Measurements from ENCODE around the gene RERE. TPM values are rescaled to one million over a fixed set of nuclear protein-coding genes. Genes with fewer than 3 reads are reported as not detected.

The RERE gene
- total and polyA plus RNA-seq, 12 donors, result 46.5 to 163 (median 139) TPM

DNA sequence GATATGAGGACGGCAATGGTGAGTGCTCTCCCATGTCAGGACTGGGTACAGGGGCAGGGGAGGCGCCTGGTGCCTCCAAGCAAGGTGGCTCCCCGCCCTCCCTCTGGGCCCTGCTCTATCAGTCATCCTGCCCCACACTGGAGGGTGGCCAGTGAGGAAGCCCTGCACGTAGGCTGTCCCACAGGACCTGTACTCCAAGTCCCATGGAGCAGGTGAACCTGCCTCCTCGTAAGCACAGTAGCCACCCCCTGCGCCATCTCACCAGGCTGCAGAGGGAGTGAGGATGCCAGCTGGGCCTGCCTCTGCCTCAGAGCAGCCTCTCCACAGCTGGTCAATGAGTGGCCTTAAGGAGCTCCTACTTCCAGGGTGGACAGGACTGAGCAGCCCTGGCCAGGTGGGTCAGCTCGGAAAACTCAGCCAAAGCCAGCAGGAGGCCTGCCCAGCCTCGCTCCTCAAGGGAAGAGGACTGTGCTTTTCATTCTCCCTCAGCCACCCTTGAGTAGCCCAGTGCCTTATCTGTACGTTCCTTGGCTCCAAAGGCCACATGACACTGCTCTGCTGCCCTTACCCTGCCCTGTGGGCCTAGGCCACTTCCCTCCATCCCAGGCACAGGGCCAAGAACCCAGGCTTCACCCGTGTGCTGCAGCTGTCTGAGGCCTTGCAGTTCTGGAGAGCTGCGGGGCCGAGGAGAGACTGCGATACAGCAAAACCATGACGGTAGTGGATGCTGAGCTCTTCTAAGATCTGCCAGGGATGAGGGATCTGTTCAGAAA, 459.9 kb downstream of the RERE start:
- Histone ChIP-seq H3K4me3 (no peak overlapping the region), H3K27ac (peak overlapping the region; percentile 18 to 93 (median 40)), H3K27me3 (no peaks in the 10 kb centered on the region), H3K9me3 (no peaks in the 10 kb centered on the region), H3K36me3 (peaks cover 0 to 97% (median 76%) of the 10 kb centered on the region in 9 donors), H3K4me1 (peaks cover 21 to 59% (median 44%) of the 10 kb centered on the region in 9 donors)
- ATAC-seq (peak in 4 of 8 donors; percentile 4 to 25 (median 10)), DNase-seq (no peak)
- intact Hi-C loops (cut with DNase I), result loop anchor here in 3 of 10 donors (10.0 kb wide), 3 partner anchors 57 to 347 kb away; no protein-coding TSS in a partner anchor
- TF ChIP-seq, protein P1, sequence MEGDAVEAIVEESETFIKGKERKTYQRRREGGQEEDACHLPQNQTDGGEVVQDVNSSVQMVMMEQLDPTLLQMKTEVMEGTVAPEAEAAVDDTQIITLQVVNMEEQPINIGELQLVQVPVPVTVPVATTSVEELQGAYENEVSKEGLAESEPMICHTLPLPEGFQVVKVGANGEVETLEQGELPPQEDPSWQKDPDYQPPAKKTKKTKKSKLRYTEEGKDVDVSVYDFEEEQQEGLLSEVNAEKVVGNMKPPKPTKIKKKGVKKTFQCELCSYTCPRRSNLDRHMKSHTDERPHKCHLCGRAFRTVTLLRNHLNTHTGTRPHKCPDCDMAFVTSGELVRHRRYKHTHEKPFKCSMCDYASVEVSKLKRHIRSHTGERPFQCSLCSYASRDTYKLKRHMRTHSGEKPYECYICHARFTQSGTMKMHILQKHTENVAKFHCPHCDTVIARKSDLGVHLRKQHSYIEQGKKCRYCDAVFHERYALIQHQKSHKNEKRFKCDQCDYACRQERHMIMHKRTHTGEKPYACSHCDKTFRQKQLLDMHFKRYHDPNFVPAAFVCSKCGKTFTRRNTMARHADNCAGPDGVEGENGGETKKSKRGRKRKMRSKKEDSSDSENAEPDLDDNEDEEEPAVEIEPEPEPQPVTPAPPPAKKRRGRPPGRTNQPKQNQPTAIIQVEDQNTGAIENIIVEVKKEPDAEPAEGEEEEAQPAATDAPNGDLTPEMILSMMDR (IDR thresholded peaks at IDR 0.05), result no peak
- WGBS, 2 donors, result 68 to 69% methylated on average over 14 of the region's 14 CpGs

GRCh38 chr1:8356256-8357209, 460.9 kb downstream of the RERE start:
- Histone ChIP-seq H3K9me3 (no peaks in the 10 kb centered on the region), H3K27ac (peak overlapping the region in 8 of 10 donors; percentile 23 to 93 (median 47)), H3K27me3 (no peaks in the 10 kb centered on the region), H3K4me1 (peaks cover 22 to 66% (median 54%) of the 10 kb centered on the region in 9 donors), H3K36me3 (peaks cover 0 to 93% (median 66%) of the 10 kb centered on the region in 9 donors), H3K4me3 (no peak overlapping the region)
- WGBS, 2 donors, result 90 to 91% methylated on average over 27 of the region's 27 CpGs
- DNase-seq (no peak), ATAC-seq (peak in 2 of 8 donors; percentile 19 to 35)
- intact Hi-C loops (cut with DNase I), result loop anchor here in 3 of 10 donors (10.0 kb wide), 3 partner anchors 58 to 348 kb away; no protein-coding TSS in a partner anchor
- TF ChIP-seq, protein P1 (IDR thresholded peaks at IDR 0.05), result no peak

GRCh38 chr1:8355439-8356255, 461.8 kb downstream of the RERE start:
- Histone ChIP-seq H3K4me1 (peaks cover 22 to 74% (median 57%) of the 10 kb centered on the region in 9 donors), H3K9me3 (no peaks in the 10 kb centered on the region), H3K27me3 (no peaks in the 10 kb centered on the region), H3K27ac (peak overlapping the region in 8 of 10 donors; percentile 23 to 93 (median 60)), H3K36me3 (peaks cover 0 to 84% (median 58%) of the 10 kb centered on the region in 9 donors), H3K4me3 (no peak overlapping the region)
- TF ChIP-seq, protein P1 (IDR thresholded peaks at IDR 0.05), result peak in 1 of 9 donors; percentile 6
- DNase-seq (peak in 1 of 2 donors; percentile 61), ATAC-seq (peak; percentile 27 to 78 (median 48))
- intact Hi-C loops (cut with DNase I), result loop anchor here in 3 of 10 donors (10.0 kb wide), 3 partner anchors 59 to 349 kb away; no protein-coding TSS in a partner anchor
- WGBS, 2 donors, result 77 to 78% methylated on average over 24 of the region's 24 CpGs
